Fibroblast of skin of left biceps (primary cell): ENCODE measurements around the gene SNX25.
"Not testable (repeated sequence)": the region's sequence is repeated elsewhere in the genome, so short reads cannot be mapped to it uniquely, and the experiment has no call there.

Experiments used
- DNase-seq, 2 experiments: peaks; one replicate each; pipeline ENCODE4 v3.0.0-alpha.2; 2013; ENCODE audit warnings: low read depth in 2 of 2

SNX25 gene

GRCh38 chr4:185209031-185209851, at the start of gene SNX25:
Gene SNX25 (plus strand): TSS chr4:185209598. CDS start chr4:185209827, 229 bp downstream.
- no peak for DNase-seq

DNA sequence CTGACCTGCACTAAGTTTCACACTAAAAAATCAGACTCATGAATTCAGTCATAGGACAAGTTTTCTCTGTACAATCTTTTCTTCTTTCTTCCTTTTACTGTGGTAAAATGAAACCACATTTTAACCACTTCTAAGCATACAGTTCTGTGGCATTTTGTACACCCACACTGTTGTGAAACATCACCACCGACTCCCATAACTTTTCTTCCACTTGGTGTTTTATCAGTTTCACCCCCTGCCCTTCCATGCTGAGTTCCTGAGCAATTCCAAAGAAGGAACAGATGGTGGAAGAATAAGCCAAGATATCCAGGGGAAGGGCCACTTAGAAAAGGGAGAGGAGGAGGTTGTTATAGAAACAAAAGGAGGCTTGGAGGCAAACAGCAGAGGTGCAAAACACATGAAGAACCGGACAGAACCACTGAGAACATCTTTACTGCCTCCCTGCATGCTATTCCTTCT, 43.8 kb upstream of the SNX25 start:
- peak; percentile 45 to 54 for DNase-seq

- DNase-seq = no peak
These were observed 42.2 kb upstream of the SNX25 start for GRCh38 chr4:185167234-185167633.

- DNase-seq = no peak
These were observed 37.9 kb upstream of the SNX25 start for GRCh38 chr4:185171373-185172071.

DNA sequence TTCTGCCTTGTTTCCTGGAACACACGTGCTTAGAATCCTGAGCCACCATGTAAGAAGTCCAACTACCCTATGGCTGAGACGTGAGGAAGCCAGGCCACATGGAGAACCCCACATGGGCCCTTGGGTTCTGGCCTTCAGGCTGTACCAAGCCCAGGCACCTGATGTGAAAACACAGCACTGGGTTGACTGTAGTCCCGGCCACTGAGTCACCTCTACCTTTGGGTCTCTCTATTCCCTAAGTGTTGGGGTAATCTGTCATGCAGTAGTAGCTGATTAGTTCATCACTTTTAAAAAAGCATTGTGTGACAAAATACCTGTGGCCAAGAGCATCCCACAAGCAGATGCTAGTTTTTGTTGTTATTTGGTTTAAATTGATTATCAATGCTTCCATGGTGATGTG, 29.9 kb upstream of the SNX25 start:
- DNase-seq = no peak

DNA sequence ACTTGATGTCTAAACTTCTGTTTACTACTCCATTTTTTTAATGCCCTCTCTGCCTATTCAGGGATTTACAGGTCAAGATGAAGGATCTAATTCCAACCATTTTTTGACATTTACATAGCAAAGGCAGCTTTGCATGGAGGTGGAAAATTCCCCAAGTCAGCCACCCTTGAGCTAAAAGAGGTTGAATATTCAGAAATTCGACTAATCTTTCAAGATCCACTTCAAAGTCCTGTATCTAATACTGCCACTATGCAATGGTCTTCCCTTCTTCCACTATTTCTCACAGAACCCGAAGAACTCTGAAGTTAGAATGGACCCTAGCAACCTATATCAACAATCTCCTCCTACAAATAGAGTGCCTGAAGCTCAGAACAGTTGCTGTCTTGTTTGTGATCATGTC, 27.2 kb upstream of the SNX25 start:
- DNase-seq = no peak

- DNase-seq = peak; percentile 70 to 71
These were observed 25.6 kb upstream of the SNX25 start for GRCh38 chr4:185183622-185184281.

- DNase-seq = no peak
These were observed 22.6 kb upstream of the SNX25 start for GRCh38 chr4:185186769-185187168.

DNA sequence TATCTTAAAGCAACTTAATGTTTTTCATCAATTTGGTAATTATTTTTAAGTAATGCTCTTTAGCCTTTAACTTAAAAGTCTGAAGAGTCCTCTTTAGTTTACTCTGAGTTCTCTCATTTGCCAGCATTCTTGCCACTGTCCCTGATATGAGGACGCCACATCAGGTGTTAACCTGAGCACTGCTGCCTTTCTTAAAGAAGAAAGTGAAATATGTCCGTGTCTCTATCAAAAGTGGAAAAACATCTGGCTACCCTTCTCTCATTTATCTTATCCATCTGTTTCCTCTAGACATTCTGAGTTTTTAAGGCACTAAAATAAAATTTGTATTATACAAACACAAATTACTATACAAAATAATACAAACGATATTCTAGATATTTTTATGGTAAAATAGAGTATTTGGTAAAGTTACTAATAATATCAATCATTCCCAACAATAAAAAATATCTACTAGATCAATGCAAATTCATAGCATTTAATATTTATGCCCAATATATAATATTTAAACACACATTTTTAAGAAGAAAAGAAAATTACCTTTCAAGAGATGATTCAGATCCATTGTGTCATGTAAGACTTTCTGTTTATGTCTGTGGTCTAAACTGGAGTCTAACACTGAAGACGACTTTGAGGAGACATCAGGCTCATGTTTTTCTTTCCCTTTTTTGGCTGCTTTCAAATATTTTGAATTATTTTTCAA, 19.6 kb upstream of the SNX25 start:
- no peak for DNase-seq

DNA sequence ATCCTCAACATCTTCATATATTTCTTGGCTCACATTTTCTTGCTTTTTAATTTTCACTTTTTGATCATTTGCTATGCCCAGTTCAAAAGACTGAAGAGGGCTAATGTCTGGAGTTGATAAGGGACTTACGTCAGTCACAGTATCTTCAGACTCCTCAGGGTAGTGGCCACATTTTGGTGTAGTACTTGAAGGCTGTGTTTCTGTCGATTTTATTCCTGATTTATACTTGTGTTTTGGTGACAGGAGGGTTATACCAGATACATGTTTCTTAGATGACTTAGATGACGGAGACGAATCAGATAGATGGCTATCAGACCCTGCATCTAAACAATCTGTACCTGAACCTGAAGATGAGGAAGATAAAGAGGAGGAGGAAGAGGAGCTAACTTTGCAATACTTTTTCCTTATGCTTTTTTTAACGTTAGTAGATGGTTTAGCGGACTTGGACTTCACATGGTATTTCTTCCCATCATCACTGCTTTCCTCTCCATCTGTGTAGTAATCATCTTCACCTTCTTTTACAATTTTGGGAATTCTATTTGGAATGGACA, 19.0 kb upstream of the SNX25 start:
- DNase-seq = no peak

DNA sequence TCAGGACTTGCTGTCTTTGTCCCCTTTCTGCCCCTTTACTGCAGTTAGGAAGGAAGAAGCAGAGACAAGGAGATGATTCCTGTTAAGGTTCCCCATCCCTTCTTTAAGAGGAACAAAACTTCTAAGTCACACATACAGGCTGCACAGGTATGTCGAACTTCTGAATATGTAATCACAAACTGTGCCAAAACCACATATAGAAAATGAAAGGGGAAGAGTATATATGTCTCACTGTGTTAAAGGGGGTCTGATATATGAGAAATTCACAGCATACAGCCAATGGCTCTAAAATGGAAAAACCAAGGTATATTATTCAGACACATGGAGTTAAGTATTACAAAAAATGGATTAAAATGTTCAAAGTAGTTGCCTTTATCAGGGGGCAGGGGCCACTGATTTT, 17.3 kb upstream of the SNX25 start:
- DNase-seq = no peak

DNA sequence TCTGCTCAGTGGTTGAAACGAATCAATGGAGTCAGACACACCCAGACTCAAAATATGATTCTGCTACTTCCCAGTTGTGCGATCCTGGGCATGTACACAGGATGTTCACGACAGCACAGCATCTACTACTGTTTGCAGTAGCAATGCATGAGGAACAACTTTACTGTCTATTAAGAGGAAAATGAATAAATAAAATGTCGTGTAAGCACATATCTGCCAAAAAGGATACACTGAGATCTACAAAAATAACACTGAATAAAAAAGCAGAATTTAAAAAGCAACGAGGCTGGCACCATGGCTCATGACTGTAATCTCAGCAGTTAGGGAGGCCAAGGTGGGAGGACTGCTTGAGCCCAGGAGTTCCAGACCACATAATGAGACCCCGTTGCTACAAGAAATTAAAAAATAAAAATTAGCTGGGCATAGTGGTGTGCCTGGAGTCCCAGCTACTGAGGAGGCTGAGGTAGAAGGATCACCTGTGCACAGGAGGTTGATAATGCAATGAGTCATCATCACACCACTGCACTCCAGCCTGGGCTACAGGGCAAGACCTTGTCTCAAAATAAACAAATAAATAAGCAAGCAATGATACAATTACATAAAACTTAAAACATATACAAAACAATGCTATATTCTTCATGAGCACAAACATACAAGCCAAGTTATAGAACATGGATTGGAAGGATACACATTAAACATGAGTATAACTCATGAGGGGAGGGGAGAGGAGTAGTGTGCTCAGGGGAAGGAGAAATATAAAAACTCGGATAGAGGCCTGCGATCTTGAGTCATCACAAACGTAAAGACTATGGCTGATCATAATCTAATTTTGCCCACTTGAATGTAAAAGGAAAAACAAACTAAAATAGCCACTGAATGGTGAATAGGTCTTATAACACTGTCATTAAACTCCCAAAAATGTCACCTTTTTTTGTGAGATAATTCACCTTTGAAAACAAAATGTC, 14.2 kb upstream of the SNX25 start:
- DNase-seq = no peak

DNA sequence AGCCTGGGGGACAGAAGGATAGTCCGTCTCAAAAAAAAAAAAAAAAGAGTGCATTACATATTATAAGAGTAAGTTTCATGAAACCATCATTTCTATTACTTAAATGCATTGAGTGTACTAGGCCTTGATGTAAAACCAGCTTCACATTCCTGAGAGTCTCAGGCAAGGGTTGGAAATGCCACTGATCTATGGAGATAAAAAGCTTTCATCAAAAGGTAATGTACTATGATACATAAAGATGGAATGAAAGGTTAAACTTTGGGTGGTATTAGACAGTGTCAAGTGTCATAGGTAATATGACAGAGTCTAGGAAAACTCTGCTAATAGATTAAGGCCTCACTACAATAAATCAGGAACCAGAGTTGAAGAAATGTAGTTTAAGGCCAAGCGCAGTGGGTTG, 13.0 kb upstream of the SNX25 start:
- no peak for DNase-seq

- DNase-seq = not testable (repeated sequence)
These were observed 11.2 kb upstream of the SNX25 start for GRCh38 chr4:185198189-185198588.

GRCh38 chr4:185201977-185202962, 7.1 kb upstream of the SNX25 start:
- DNase-seq = no peak

- DNase-seq = no peak
These were observed 6.4 kb upstream of the SNX25 start for GRCh38 chr4:185202984-185203485.

DNA sequence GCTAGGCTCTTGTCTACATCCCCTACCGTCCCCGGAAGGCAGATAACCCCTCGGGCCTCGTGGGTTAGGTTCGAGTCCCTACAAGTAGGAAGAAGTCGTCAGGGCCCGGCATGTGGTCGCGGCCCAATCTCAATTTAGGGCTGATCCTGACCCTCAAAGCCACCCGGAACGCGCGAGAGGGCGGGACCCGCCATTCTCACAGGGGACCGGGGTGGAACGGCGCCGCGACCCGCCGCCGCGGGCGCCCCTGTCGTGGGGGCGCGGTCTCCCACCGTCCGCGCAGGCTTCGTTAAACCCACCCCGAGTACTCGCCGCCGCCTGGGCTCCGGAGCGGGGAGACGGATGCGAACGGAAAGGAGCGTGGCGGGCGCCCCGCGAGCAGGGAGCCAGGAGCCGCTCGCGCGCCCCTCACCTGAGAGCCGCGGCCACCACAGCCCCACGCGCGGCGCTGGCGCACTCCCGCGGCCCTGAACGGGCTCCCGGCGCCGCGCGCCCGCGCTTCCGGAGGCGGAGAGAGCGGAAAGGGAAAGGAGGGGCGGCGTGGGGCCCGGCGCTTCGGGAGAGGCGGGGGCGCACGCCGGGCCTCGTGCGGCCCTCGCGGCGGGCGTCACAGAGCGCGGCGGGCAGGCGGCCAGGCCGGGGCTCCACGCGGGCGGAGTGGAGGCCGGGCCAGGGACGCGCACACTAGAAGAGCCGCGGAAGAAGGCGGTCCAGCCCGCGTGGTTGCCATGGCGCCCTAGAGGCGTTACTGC, 5.7 kb upstream of the SNX25 start, which contains the start of gene CFAP97:
CFAP97 (minus strand) TSS at position 515 of the 752 bp plus-strand sequence. CDS start 12,804 bp downstream, outside the sequence.
- peak; percentile 81 to 82 for DNase-seq
